HG03378 (cell line): Measurements from ENCODE around the gene IGSF22.
"Not testable (repeated sequence)": the region's sequence is repeated elsewhere in the genome, so short reads cannot be mapped to it uniquely, and the experiment has no call there.

ENCODE experiments used
- ATAC-seq: cut with Tn5 transposase; IDR thresholded peaks from one replicate; pipeline ENCODE4 v1.9.1; 2021; ENCODE audit warnings: mild to moderate bottlenecking, moderate library complexity; ENCODE audit not compliant: unreplicated experiment

Gene IGSF22

DNA sequence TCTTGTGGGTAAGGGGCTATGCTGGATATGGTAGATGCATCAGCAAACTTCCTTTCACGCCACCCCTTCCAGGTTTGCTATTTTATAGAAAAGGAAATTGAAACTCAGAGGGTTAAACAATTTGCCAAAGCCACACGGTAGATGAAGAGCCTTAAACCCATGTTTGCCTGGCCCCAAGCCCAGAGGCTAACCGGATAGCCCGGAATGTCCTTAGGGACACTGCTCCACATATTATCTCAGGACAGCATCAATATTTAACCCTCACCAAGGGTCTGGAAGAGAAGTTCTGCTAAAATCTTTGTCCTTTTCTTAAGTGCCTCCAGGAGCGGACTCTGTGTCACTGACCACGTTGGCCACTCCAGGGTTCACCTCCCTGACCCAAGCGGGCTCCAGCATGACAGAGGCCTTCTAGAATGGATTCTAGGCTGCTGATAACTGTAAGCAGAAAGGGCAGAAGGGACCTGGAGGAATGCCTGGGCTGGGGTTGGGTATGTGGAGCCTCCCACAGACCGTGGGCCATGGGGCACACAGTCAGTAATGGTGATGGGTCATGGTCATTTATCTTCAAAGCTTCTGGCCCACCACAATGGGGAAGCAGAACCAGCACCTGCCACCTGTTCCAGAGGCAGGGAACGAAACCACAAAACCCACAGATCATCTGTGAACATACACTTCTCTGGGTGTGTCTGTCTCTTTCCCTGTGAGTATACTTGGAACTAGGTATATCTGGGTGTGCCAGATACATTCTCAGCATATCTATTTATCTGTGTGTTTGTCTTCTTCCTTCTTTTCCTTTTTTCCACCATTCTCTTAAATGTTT is 32.8 kb downstream of the IGSF22 start:
- ATAC-seq, result no peak

GRCh38 chr11:18691467-18692140 is 34.4 kb downstream of the IGSF22 start:
- not testable (repeated sequence) for ATAC-seq

- no peak for ATAC-seq
Observed at GRCh38 chr11:18684267-18684666, 41.7 kb downstream of the IGSF22 start.

DNA sequence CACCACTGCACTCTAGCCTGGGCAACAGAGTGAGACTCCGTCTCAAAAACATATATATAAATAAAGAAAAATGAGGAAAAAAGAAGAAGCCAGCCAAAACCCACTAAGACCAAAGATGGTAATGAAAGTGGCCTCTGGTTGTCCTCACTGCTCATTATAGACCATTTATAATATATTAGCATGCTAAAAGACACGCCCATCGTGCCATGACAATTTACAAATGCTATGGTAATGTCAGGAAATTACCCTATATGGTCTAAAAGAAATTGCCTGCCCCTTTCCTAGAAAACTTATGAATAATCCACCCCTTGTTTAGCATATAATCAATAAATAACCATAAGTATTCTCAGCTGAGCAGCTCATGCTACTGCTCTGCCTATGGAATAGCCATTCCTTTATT is 43.5 kb downstream of the IGSF22 start:
- ATAC-seq, result no peak

- not testable (repeated sequence) for ATAC-seq
Observed at GRCh38 chr11:18681949-18682348, 44.0 kb downstream of the IGSF22 start.

- ATAC-seq, result no peak
Observed at GRCh38 chr11:18677560-18677959, 48.4 kb downstream of the IGSF22 start.

DNA sequence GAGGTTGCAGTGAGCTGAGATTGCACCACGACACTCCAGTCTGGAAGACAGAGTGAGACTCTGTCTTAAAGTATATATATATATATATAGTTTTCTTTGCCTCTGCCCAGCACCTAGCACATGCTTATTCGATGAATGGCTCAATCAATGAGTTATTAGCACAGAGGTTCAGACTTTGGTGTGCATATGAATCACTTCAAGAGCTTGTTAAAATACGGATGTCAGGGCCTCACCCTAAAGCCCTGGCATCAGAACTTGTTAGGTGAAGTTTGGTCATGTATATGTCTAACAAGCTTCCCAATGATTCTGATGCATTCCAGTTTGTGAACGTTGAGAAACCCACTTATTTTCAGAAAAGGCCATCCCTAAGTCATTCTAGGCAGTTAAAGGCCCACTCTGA is 49.2 kb downstream of the IGSF22 start:
- no peak for ATAC-seq

GRCh38 chr11:18672209-18672608 is 53.8 kb downstream of the IGSF22 start:
- not testable (repeated sequence) for ATAC-seq

DNA sequence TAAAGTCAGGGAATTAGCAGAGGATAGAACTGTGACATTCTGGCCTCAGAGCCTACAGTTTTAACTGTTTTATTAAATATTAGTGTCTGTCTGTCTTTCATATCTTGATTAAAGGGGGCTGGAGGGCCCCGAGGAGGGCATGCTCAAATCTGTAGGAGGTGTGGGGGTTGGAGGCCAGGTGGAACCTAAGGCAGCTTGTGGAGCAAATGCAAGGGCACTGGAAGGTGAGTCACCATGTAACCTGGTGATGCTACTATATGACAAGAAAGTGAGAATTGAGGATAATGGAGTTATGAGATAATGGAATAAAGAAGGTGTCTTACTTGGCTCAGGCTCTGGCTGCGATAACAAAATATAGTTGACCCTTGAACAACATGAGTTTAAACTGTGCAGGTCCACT is 54.7 kb downstream of the IGSF22 start:
- ATAC-seq, result no peak

- ATAC-seq, result no peak
Observed at GRCh38 chr11:18669711-18670110, 56.3 kb downstream of the IGSF22 start.

DNA sequence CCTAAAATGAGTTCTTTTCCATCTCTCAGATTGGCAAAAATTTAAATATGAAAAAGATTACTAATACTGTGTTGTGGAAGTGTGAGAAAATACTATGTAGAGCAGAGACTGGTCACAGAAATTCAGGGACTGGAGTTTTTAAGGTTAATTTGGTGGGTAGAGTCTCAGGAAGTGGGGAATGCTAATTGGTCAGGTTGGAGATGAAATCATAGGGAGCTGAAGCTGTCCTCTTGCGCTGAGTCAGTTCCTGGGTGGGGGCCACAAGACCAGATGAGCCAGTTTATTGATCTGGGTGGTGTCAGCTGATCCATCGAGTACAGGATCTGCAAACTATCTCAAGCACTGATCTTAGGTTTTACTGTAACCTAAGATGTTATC is 56.8 kb downstream of the IGSF22 start:
- no peak for ATAC-seq

- no peak for ATAC-seq
Observed at GRCh38 chr11:18668131-18668530, 57.9 kb downstream of the IGSF22 start.

GRCh38 chr11:18665353-18665872 is 60.6 kb downstream of the IGSF22 start:
- not testable (repeated sequence) for ATAC-seq

GRCh38 chr11:18657673-18658072 is 68.3 kb downstream of the IGSF22 start:
- ATAC-seq, result no peak
